Measurements from ENCODE around the gene LAG3.

The LAG3 gene

GRCh38 chr12:6827437-6827911 lies 55.2 kb downstream of the LAG3 start:
- Histone ChIP-seq H3K4me3 (ENCODE audit: low read depth in 1 of 2, low read length in 1 of 2) (no peak overlapping the region), H3K9me3 (no peaks in the 10 kb centered on the region), H3K27me3 (peaks cover 81% of the 10 kb centered on the region), H3K27ac (no peak overlapping the region), H3K4me1 (ENCODE audit: control insufficient read depth in 1 of 2, insufficient read depth in 1 of 2, low read depth in 1 of 2, low read length in 1 of 2) (peaks cover 21 to 22% of the 10 kb centered on the region in 2 experiments), H3K36me3 (no peaks in the 10 kb centered on the region)
- TF ChIP-seq CTCF (IDR thresholded peaks at IDR 0.05), result no peak

Data from neutrophil (primary cell).